Esophagus (tissue), 2 donors: Measurements from ENCODE around the gene MYO1G. TPM values are rescaled to one million over a fixed set of nuclear protein-coding genes. Genes with fewer than 3 reads are reported as not detected.

Experiments
- H3K27ac ChIP-seq, 2 donors: one replicate each; pipeline ENCODE4 v1.5.1; 2013; ENCODE audit warnings: low read depth in 2 of 2, mild to moderate bottlenecking in 2 of 2, inconsistent platforms in 1 of 2, low read length in 1 of 2, moderate library complexity in 1 of 2
- H3K27me3 ChIP-seq, 2 donors: one replicate each; pipeline ENCODE4 v1.6.1; 2013; ENCODE audit warnings: low read length in 2 of 2, control low read depth in 1 of 2, mild to moderate bottlenecking in 1 of 2; ENCODE audit not compliant: insufficient read depth in 2 of 2, control insufficient read depth in 1 of 2
- H3K36me3 ChIP-seq, 2 donors: one replicate each; pipeline ENCODE4 v1.6.1; 2013; ENCODE audit warnings: low read length in 1 of 2; ENCODE audit not compliant: control insufficient read depth in 2 of 2, insufficient read depth in 2 of 2
- H3K4me1 ChIP-seq, 2 donors: one replicate each; pipeline ENCODE4 v1.6.1; 2013; ENCODE audit warnings: low read length in 1 of 2; ENCODE audit not compliant: control insufficient read depth in 2 of 2, insufficient read depth in 2 of 2
- H3K4me3 ChIP-seq, 2 donors: one replicate each; pipeline ENCODE4 v1.5.1; 2013; ENCODE audit warnings: low read length in 2 of 2, mild to moderate bottlenecking in 2 of 2, low read depth in 1 of 2, moderate library complexity in 1 of 2
- H3K9me3 ChIP-seq, 2 donors: one replicate each; pipeline ENCODE4 v1.6.1; 2013; ENCODE audit warnings: mild to moderate bottlenecking in 2 of 2, low read depth in 1 of 2, low read length in 1 of 2, moderate library complexity in 1 of 2; ENCODE audit not compliant: control insufficient read depth in 2 of 2, insufficient read depth in 1 of 2
- WGBS, 2 donors: extraction: QIAGEN DNeasy Blood & Tissue Kit; methylation state at CpG; one replicate each; pipeline ENCODE4 v1.1.7; 2013; 5-methylcytosine and 5-hydroxymethylcytosine counted together
- polyA plus RNA-seq, 2 donors: library from polyadenylated mRNA; stranded (reverse); fragments of 200-250 nt; gene quantifications; one replicate each; pipeline ENCODE4 v1.2.3, GENCODE V29; 2013
- donor health status: healthy with polysubstance abuse.
- donor health status: Bipolar disorder and iron deficiency.

The MYO1G gene
- polyA plus RNA-seq, 2 donors: 2.2 to 2.3 TPM

DNA sequence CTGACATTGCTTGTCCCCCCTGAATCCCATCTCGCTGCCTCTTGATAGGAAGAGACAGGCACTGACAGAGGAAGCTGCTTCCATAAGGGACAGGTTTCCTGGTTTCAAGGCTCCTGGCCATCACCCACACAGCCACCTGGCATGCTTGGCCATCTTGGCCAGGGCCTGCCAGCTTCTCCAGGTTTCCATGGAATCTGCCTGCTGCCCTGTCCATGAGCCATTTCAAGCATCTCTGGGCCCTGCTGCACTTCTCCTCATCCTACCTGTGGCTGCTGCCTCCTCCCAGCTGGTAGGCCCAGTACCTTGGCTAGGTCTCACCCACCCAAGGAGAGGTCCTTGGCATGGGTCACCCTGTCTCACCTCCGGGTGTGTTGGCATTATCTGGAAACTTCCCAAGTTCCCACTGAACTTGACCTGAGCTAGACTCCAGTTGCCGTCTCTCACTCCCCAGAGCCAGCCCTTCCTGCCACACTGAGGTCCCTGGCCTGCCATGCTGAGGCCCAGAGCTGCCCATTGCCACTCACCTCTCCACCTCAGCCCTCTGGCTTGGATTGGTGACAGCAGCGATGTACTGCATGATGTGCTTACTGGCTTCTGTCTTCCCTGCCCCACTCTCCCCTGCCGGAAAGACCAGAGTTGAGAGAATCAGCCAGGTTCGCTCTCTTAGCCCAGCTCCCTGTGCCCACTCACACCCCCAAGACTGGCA, 2.6 kb downstream of the MYO1G start:
- no peak overlapping the region for H3K27ac ChIP-seq
- H3K4me1 ChIP-seq: peaks cover 0 to 15% of the 10 kb centered on the region in 2 donors
- no peak overlapping the region for H3K4me3 ChIP-seq
- H3K27me3 ChIP-seq: no peaks in the 10 kb centered on the region
- peaks cover 0 to 11% of the 10 kb centered on the region in 2 donors for H3K36me3 ChIP-seq
- 87 to 90% methylated on average over 6 of the region's 6 CpGs for WGBS, 2 donors
- no peaks in the 10 kb centered on the region for H3K9me3 ChIP-seq

DNA sequence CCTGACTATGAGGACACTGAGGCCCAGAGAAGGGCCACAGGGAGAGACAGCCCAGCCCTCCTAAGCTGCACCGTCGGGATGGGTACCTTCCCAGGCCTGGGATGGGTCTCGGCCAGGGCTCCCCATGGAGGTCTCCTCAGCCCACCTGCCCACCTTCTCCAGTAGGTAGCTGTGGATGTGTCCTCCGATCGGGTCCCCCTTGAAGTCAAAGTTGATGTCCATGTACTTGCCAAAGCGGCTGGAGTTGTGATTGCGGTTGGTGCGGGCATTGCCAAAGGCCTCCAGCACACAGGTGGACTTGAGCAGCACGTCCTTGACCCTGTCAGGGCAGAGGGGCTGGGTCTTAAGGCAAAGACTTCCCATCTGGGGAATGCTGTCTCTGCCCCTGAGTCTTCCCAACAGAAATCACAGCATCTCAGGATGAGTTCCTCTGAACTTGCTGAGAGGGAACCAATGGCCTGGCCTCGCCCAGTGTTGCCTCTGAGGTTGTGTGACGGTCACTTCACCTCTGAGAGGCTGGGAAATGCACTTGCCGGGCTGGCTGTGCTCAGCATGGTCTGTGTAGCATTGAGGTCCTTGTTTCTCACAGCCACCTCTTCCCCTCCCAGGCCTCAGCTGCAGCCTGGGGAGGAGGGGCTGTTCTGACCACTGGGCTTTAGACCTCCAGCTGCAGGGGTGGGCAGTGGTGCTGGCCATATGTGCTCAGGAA, 3.3 kb downstream of the MYO1G start:
- H3K27me3 ChIP-seq: no peaks in the 10 kb centered on the region
- 90 to 94% methylated on average over 12 of the region's 12 CpGs for WGBS, 2 donors
- H3K9me3 ChIP-seq: no peaks in the 10 kb centered on the region
- H3K4me1 ChIP-seq: peaks cover 0 to 8% of the 10 kb centered on the region in 2 donors
- H3K4me3 ChIP-seq: no peak overlapping the region
- no peak overlapping the region for H3K27ac ChIP-seq
- H3K36me3 ChIP-seq: peaks cover 0 to 11% of the 10 kb centered on the region in 2 donors

DNA sequence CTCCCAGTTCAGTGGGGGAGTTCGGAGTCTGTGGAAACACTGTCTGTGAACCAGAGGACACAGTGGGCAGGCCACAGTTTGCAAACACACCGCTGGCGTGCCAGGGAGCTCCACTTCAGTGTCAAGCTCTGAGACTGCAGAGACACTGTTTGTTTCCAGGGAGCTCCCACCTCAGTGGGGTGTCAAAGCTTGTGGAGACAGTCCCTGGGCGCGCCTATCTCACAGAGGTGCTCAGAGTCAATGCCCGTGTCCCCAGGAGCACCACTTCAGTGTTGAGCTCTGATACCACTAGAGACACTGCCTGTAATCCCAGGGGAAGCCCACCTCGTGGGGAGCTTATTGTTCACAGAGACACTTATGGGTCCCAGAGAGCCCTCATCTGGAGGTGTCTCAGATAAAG, 4.3 kb downstream of the MYO1G start:
- Histone ChIP-seq H3K4me1 (peaks cover 0 to 7% of the 10 kb centered on the region in 2 donors), H3K36me3 (peaks cover 0 to 11% of the 10 kb centered on the region in 2 donors)
- 82 to 86% methylated on average over 7 of the region's 7 CpGs for WGBS, 2 donors

DNA sequence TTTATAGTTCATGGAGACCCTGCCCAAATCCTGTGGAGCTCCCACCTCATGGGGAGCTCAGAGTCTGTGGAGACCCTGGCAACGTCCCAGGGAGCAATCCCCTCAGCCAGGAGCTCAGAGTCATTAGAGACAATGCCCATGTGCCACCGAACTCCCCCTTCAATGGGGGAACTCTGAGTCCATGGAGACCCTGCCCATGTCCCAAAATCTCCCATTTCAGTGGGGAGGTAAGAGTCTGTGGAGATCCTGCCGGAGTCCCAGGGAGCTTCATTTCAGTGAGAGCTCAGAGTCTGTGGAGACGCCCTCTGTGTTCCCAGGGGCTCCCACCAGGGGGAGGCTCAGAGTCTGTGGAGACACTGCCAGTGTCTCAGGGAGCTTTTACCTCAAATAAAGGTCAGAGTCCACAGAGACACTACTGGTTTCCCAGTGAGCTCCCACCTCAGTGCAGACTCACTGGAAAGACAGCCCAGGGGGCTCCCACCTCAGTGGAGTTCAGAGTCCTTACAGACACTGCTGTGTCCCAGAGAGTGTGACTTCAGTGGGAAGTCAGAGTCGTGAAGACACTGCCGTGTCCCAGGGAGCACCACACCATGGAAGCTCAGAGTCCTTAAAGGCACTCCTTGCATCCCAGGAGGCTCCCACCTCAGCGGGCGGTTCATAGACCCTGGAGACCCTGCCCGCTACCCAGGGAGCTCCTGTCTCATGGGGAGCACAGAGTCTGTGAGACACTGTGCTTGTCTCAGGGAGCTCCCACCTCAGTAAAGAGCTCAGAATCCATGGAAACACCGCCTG, 5.0 kb downstream of the MYO1G start:
- no peak overlapping the region for H3K27ac ChIP-seq
- 76 to 82% methylated on average over 10 of the region's 10 CpGs for WGBS, 2 donors
- H3K27me3 ChIP-seq: no peaks in the 10 kb centered on the region
- no peaks in the 10 kb centered on the region for H3K9me3 ChIP-seq
- peaks cover 0 to 11% of the 10 kb centered on the region in 2 donors for H3K36me3 ChIP-seq
- H3K4me3 ChIP-seq: no peak overlapping the region
- H3K4me1 ChIP-seq: peaks cover 0 to 8% of the 10 kb centered on the region in 2 donors

More for the DNA sequence above, 4.3 kb downstream of the MYO1G start:
- H3K4me3 ChIP-seq: no peak overlapping the region
- no peak overlapping the region for H3K27ac ChIP-seq
- H3K27me3 ChIP-seq: no peaks in the 10 kb centered on the region
- no peaks in the 10 kb centered on the region for H3K9me3 ChIP-seq

DNA sequence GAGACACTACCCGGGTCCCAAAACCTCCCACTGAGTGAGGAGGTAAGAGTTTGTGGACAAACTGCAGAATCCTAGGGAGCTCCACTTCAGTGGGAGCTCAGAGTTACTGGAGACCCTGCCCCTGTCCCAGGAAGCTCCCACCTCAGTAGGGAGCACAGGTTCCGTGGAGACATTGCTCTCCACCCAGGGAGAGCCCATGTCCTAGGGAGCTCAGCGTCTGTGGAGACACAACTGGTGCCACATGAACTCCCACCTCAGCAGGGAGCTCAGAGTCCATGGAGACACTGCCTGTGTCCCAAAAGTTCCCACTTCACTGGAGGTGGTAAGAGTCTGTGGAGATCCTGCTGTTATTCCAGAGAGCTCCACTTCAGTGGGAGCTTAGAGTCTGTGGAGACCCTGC, 6.3 kb downstream of the MYO1G start:
- Histone ChIP-seq H3K4me1 (peaks cover 0 to 5% of the 10 kb centered on the region in 2 donors), H3K36me3 (peaks cover 0 to 11% of the 10 kb centered on the region in 2 donors), H3K4me3 (no peak overlapping the region), H3K27ac (no peak overlapping the region), H3K27me3 (no peaks in the 10 kb centered on the region), H3K9me3 (no peaks in the 10 kb centered on the region)
- WGBS, 2 donors: 82 to 84% methylated on average over 3 of the region's 3 CpGs

DNA sequence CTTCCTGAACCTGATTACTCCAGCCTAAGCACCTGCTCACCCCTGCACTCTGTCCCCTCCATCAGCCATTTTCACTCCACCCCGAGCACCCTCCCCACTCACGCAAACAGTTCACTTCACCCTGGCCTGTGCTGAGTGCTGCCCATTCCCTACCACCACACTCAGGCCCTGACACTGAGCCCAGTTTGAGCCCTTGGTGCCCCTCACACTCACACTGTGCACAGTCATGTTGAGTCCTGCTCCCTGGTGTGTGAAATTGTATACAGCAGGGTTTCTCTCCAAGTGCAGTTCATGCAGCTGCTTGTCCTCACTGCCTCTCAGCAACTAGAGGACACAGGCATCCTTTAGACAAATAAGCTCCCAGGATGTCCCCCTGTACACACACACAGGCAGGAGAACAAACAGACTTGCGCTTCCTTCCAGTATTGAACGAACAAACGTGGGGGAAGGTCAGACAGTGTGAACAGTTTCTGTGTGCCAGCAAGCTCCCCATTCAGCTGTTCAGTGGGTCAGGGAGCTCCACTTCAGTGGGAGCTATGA, 6.8 kb downstream of the MYO1G start:
- peaks cover 0 to 4% of the 10 kb centered on the region in 2 donors for H3K4me1 ChIP-seq
- no peak overlapping the region for H3K4me3 ChIP-seq
- WGBS, 2 donors: 63 to 67% methylated on average over 5 of the region's 5 CpGs
- no peak overlapping the region for H3K27ac ChIP-seq
- no peaks in the 10 kb centered on the region for H3K27me3 ChIP-seq
- peaks cover 0 to 11% of the 10 kb centered on the region in 2 donors for H3K36me3 ChIP-seq
- no peaks in the 10 kb centered on the region for H3K9me3 ChIP-seq

DNA sequence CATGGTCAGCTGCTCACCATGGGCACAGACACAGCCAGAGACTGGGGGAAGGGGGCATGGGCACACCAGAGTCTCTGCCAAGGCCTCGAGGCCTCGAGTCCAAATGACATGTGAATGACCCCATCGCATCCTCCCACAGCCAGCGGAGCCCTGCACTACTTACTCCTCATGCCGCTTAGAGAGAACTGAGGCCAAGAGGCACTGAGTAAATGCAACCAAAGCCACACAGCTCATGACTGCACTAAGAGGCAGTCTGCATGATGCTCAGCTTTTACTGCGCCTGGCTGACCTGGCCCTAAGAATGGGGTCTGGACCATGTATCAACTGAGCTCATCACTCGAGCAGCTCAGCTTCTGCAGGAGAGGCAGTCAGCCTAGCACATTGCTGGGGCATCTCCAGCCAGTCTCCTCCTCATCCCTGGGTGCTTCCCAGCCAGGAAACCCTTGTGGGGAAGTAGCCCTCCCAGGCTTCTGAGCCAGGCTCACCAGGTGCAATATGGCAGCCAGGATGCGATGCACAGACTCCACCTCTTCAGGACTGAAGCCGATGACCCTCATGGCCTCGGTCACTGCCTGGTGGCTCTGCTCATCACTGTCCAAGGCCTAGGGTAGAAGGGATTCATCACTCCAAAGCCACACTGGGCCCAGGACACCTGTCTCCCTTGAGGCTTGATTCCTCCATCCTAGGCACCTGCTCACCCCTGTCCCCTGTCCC, 7.5 kb downstream of the MYO1G start:
- no peak overlapping the region for H3K27ac ChIP-seq
- 86% methylated on average over 10 of the region's 10 CpGs for WGBS, 2 donors

DNA sequence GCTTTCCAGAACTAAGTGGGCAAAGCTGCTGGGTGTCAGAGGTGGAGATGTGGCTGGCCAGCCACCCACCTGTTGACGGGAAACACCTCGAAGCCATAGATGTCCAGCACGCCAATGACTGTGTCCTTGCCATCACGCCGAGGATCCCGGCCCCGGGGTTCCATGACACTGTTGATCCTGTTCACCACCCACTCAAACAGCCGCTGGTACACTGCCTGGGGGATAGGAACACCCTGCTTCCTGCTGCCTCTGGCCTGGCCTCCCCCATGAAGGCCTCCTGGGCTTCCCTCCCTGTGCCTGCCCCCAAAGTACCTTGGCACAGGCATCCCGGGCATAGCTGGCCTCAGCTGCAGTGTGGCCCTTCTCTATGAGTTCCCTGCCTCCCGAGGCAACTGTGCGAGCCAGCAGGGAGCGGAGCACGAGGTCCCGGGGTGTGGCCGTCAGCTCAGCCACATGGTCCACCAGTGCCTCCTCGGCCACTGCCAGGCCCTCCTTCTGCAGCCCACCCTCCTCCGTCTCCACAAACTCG, 8.2 kb downstream of the MYO1G start:
- Histone ChIP-seq H3K27me3 (no peaks in the 10 kb centered on the region), H3K4me1 (peaks cover 0 to 4% of the 10 kb centered on the region in 2 donors), H3K9me3 (no peaks in the 10 kb centered on the region), H3K36me3 (peaks cover 0 to 8% of the 10 kb centered on the region in 2 donors), H3K4me3 (no peak overlapping the region), H3K27ac (no peak overlapping the region)
- WGBS, 2 donors: 77 to 86% methylated on average over 18 of the region's 18 CpGs

More for the DNA sequence above, 7.5 kb downstream of the MYO1G start:
- Histone ChIP-seq H3K9me3 (no peaks in the 10 kb centered on the region), H3K27me3 (no peaks in the 10 kb centered on the region), H3K36me3 (peaks cover 0 to 11% of the 10 kb centered on the region in 2 donors), H3K4me1 (peaks cover 0 to 4% of the 10 kb centered on the region in 2 donors), H3K4me3 (no peak overlapping the region)
